Measurements from ENCODE around the gene TSGA10IP. TPM values are rescaled to one million over a fixed set of nuclear protein-coding genes. Genes with fewer than 3 reads are reported as not detected.

Gene TSGA10IP
- total and polyA plus RNA-seq, 10 donors, result 0.06 to 0.24 (median 0.19) TPM; not detected in 6

DNA sequence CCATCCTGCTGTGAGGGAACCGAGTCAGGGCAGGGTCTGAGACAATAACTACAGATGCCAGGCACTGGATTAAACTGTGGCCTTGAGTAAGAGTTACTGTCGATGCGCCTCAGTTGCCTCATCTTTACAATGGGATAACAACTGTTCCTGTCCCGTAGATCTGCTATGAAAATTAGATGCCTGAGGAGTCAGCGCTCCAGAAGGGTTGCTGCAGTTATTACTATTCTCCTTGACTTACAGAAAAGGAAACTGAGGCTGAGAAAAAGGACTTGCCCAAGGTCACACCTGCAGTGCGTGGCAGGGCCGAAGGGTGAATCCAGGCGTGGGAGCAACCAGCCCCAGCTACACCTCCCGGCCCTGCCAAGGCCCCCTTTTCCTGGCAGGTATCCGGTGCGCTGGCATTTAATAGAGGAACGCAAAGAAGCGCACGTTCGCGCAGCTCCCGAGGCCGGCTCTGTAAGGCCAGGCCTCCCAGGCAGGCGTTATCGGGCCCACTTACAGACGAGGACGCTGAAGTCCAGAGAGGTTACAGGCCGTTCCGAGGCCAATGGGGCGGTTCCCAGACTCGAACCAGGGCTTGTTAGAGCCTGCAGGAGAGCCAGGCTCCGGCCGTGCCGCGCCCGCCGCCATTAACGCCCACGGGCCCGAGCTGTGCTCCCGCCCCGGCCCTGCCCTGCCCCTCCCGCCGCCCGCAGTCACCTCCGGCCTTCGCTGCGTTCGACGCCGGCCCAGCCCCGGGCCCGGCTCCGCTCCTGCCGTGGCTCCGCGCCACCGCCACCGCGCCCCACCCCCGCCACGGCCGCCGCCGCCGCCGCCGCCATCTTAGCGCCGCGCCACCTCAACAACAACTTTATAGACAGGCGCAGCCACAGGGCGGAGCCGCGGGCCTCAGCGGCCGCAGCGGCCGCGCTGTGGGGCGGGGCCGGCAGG is 26.8 kb upstream of the TSGA10IP start, which contains the start of gene C11orf68:
TSS of gene C11orf68 (minus strand) at position 852 of the 930 bp plus-strand sequence. CDS start at position 821, 31 bp downstream.
- H3K36me3 ChIP-seq, result peaks cover 0 to 45% (median 17%) of the 10 kb centered on the region in 6 donors
- peak within 1 kb of the TSS; percentile 91 to 98 (median 96) for H3K27ac ChIP-seq
- WGBS, 5 donors, result 3 to 7% (median 5%) methylated on average over 29 to 77 of the region's 77 CpGs
- no peak for DNase-seq
- H3K9me3 ChIP-seq, result no peaks in the 10 kb centered on the region
- no peaks in the 10 kb centered on the region for H3K27me3 ChIP-seq (replicated peaks in 1 of 7)
- H3K4me1 ChIP-seq, result peaks cover 45 to 85% (median 54%) of the 10 kb centered on the region in 6 donors
- intact Hi-C loops (cut with DNase I; ENCODE audit: low total_unique reads), result no loop called here
- TF ChIP-seq POLR2A (IDR thresholded peaks at IDR 0.05) (peak in 1 of 3 donors; percentile 23), POLR2AphosphoS5 (IDR thresholded peaks at IDR 0.05) (peak in 2 of 3 donors; percentile 66 to 80)
- TF ChIP-seq, protein P1, sequence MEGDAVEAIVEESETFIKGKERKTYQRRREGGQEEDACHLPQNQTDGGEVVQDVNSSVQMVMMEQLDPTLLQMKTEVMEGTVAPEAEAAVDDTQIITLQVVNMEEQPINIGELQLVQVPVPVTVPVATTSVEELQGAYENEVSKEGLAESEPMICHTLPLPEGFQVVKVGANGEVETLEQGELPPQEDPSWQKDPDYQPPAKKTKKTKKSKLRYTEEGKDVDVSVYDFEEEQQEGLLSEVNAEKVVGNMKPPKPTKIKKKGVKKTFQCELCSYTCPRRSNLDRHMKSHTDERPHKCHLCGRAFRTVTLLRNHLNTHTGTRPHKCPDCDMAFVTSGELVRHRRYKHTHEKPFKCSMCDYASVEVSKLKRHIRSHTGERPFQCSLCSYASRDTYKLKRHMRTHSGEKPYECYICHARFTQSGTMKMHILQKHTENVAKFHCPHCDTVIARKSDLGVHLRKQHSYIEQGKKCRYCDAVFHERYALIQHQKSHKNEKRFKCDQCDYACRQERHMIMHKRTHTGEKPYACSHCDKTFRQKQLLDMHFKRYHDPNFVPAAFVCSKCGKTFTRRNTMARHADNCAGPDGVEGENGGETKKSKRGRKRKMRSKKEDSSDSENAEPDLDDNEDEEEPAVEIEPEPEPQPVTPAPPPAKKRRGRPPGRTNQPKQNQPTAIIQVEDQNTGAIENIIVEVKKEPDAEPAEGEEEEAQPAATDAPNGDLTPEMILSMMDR (IDR thresholded peaks at IDR 0.05 in 8 of 11, conservative IDR thresholded peaks at IDR 0.05 in 3 of 11), result no peak
- peak within 1 kb of the TSS; percentile 85 to 100 (median 96) for H3K4me3 ChIP-seq

DNA sequence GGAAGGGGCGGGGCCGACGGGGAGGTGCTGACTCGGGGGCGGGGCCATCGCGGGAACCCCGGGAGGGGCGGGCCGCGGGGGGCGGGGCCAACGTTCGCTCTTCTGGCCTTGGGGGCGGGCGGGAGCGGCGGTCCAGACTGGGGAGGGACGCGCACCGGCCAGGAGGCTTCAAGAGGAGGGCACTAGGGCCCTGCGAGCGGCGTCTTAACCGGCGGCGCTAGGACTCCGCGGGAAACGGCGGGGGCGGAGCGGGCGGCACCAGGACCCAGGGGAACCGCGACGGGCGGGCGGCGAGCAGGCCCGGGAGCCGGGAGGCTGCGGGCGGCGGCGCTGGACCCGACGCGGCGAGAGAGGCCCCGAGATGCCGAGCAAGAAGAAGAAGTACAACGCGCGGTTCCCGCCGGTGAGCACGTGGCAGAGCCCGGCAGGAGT is 26.1 kb upstream of the TSGA10IP start, which contains the start of gene DRAP1:
TSS of gene DRAP1 (plus strand) at position 286 of the 432 bp plus-strand sequence. CDS start at position 362, 76 bp downstream.
- peak; percentile 100 for DNase-seq
- Histone ChIP-seq H3K36me3 (peaks cover 0 to 52% (median 19%) of the 10 kb centered on the region in 6 donors), H3K9me3 (no peaks in the 10 kb centered on the region), H3K4me3 (peak within 1 kb of the TSS; percentile 85 to 100 (median 96)), H3K27me3 (replicated peaks in 1 of 7) (no peaks in the 10 kb centered on the region), H3K27ac (peak within 1 kb of the TSS; percentile 91 to 98 (median 96)), H3K4me1 (peaks cover 45 to 81% (median 54%) of the 10 kb centered on the region in 6 donors)
- TF ChIP-seq, protein P1 (IDR thresholded peaks at IDR 0.05 in 8 of 11, conservative IDR thresholded peaks at IDR 0.05 in 3 of 11), result peak in 3 of 11 experiments; percentile 23 to 44 (median 40)
- peak in 1 of 3 donors; percentile 82 for TF ChIP-seq POLR2A (IDR thresholded peaks at IDR 0.05)
- TF ChIP-seq POLR2AphosphoS5 (IDR thresholded peaks at IDR 0.05), result peak; percentile 84 to 91 (median 87)
- WGBS, 5 donors, result 0 to 1% (median 1%) methylated on average over 24 to 59 of the region's 59 CpGs; no CpG with 5 or more reads in 1 of the 5 donors
- intact Hi-C loops (cut with DNase I; ENCODE audit: low total_unique reads), result no loop called here

DNA sequence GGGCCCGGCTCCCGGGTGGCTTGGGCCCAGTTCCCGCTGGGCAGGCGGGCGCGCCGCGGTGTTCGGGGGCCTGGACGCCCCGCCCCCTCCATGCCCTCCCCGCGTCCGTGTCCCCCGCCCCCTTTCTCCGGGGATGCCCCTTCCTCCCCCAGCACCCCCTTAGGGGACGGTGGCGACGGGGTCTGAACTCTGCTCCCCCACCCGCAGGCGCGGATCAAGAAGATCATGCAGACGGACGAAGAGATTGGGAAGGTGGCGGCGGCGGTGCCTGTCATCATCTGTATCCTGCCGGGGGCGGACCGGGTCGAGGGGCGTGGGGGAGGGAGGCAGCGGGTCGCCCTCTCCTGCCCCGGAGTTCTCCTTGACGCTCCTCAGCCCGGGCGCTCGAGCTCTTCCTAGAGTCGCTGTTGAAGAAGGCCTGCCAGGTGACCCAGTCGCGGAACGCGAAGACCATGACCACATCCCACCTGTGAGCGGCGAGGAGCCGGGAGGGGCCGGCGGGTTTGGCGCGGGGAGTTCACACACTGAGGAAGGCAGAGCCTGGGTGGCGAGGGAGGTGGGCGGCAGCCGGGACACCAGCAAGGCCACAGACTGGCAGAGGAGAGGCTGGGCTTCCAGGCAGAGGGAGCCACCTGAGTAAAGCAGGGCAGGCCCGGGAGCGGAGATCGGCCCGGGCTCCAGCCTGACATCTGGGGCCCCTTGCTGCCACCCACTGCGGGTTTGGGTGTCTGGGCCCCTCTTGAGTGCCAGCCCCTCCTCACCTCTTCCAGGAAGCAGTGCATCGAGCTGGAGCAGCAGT is 25.5 kb upstream of the TSGA10IP start:
- Histone ChIP-seq H3K27me3 (replicated peaks in 1 of 7) (no peaks in the 10 kb centered on the region), H3K9me3 (no peaks in the 10 kb centered on the region), H3K36me3 (peaks cover 0 to 58% (median 19%) of the 10 kb centered on the region in 6 donors), H3K27ac (peak overlapping the region; percentile 76 to 98 (median 96)), H3K4me1 (peaks cover 45 to 77% (median 52%) of the 10 kb centered on the region in 6 donors), H3K4me3 (peak overlapping the region; percentile 83 to 100 (median 96))
- DNase-seq, result peak; percentile 94
- intact Hi-C loops (cut with DNase I; ENCODE audit: low total_unique reads), result no loop called here
- TF ChIP-seq POLR2A (IDR thresholded peaks at IDR 0.05) (no peak), POLR2AphosphoS5 (IDR thresholded peaks at IDR 0.05) (peak in 1 of 3 donors; percentile 0)
- 0 to 1% (median 1%) methylated on average over 17 to 60 of the region's 60 CpGs for WGBS, 5 donors

DNA sequence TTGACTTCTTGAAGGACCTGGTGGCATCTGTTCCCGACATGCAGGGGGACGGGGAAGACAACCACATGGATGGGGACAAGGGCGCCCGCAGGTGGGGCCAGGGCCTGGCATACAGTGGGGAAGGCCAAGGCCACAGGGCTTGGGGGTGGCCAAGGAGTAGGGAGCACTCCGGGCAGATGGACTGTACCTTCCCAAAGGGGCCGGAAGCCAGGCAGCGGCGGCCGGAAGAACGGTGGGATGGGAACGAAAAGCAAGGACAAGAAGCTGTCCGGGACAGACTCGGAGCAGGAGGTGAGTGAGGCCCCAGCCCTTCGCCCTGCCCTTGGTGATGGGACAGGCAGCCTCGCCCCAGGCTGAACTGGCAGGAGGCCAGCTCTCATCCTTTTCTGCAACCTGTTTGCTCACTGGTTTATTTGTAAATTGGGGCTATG is 24.9 kb upstream of the TSGA10IP start:
- TF ChIP-seq POLR2AphosphoS5 (IDR thresholded peaks at IDR 0.05) (no peak), POLR2A (IDR thresholded peaks at IDR 0.05) (no peak)
- TF ChIP-seq, protein P1 (IDR thresholded peaks at IDR 0.05 in 8 of 11, conservative IDR thresholded peaks at IDR 0.05 in 3 of 11), result no peak
- Histone ChIP-seq H3K9me3 (no peaks in the 10 kb centered on the region), H3K27ac (peak overlapping the region; percentile 76 to 98 (median 96)), H3K36me3 (peaks cover 0 to 64% (median 19%) of the 10 kb centered on the region in 6 donors), H3K4me1 (peaks cover 40 to 70% (median 46%) of the 10 kb centered on the region in 6 donors), H3K4me3 (peak overlapping the region; percentile 83 to 100 (median 96)), H3K27me3 (replicated peaks in 1 of 7) (no peaks in the 10 kb centered on the region)
- intact Hi-C loops (cut with DNase I; ENCODE audit: low total_unique reads), result no loop called here
- DNase-seq, result peak; percentile 87
- WGBS, 5 donors, result 61 to 80% (median 68%) methylated on average over 12 to 15 of the region's 15 CpGs
